Measurements from ENCODE around the gene RAP1GAP. TPM values are rescaled to one million over a fixed set of nuclear protein-coding genes. Genes with fewer than 3 reads are reported as not detected.

The RAP1GAP gene
- 5.2 and 8.4 TPM in 2 replicates for total RNA-seq (2014; rRNA removed; shearing (Covaris generic))

GRCh38 chr1:21669258-21670058 lies at the start of gene RAP1GAP:
TSS of gene RAP1GAP (minus strand) at chr1:21669357. CDS start at chr1:21620032, 49,325 bp downstream.
- Histone ChIP-seq H3K4me1 (peaks cover 23% of the 10 kb centered on the region), H3K9me3 (replicated peaks) (no peaks in the 10 kb centered on the region), H3K27ac (no peak within 1 kb of the TSS), H3K27me3 (no peaks in the 10 kb centered on the region), H3K4me3 (peak within 1 kb of the TSS; percentile 60), H3K36me3 (no peaks in the 10 kb centered on the region)
- DNase-seq: no peak

DNA sequence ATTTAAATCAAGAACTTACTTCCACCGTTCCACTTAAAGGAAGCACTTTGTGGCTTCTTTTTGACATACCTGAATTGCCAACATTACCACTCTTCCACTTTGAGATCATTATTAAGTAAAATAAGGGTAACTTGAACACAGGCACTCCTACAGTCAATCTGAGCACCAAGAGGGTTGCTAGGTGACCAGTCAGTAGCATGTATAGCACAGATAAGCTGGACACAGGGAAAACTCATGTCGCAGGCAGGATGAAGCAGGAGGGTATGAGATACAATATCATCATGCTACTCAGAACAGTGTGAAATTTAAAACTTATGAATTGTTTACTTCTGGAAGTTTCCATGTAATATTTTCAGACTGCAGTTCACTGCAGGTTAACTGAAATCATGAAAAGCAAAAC lies 47.0 kb upstream of the RAP1GAP start:
- Histone ChIP-seq H3K4me1 (no peaks in the 10 kb centered on the region), H3K27me3 (no peaks in the 10 kb centered on the region), H3K9me3 (replicated peaks) (no peaks in the 10 kb centered on the region), H3K4me3 (no peak overlapping the region), H3K36me3 (peaks cover 57% of the 10 kb centered on the region), H3K27ac (no peak overlapping the region)
- no peak for DNase-seq

- Histone ChIP-seq H3K4me1 (peaks cover 45% of the 10 kb centered on the region), H3K27ac (peak overlapping the region; percentile 0; the same call in 1 of the 2 replicates), H3K27me3 (no peaks in the 10 kb centered on the region), H3K36me3 (peaks cover 33% of the 10 kb centered on the region), H3K9me3 (replicated peaks) (no peaks in the 10 kb centered on the region), H3K4me3 (no peak overlapping the region)
- peak in 1 of 2 experiments; percentile 45 for DNase-seq
Measured at GRCh38 chr1:21707891-21708290, 38.7 kb upstream of the RAP1GAP start.

DNA sequence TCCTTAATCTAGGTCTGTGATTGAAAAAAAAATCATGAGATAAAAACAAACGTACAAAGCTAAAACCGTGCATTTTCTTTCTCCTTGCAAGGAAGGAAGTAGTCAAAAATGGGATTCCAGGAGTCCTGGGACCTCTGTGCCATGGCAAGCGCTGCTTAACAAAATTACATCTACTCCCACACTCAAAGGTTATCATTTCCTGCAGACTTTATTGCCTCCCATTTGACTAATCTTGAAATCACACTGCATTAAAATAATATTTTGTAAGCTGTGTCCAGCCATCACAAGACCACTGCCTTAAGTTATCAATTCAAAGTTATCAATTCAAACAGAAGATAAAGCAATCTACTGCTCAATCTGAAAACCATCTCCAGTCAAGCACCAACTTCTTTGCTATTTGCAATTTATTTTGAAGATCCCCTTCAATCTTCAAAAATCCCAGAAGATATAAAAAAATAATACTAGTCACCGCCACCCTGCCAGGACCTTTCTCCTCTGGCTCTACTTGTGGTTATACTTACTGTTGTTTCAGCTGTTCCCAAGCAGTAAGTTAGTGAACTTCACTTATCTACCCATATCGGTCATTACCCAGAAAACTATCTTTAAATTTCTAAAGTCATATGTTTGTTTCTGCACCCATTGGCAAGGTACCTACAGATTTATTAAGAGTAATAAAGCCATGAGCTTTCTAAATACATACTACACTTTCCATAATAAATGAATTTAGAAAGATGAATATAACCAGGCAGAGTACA lies 38.1 kb upstream of the RAP1GAP start:
- H3K27me3 ChIP-seq: no peaks in the 10 kb centered on the region
- H3K36me3 ChIP-seq: peaks cover 37% of the 10 kb centered on the region
- peak overlapping the region; percentile 67 for H3K27ac ChIP-seq
- H3K4me3 ChIP-seq: no peak overlapping the region
- H3K4me1 ChIP-seq: peaks cover 45% of the 10 kb centered on the region
- peak; percentile 45 to 80 for DNase-seq
- H3K9me3 ChIP-seq (replicated peaks): no peaks in the 10 kb centered on the region

DNA sequence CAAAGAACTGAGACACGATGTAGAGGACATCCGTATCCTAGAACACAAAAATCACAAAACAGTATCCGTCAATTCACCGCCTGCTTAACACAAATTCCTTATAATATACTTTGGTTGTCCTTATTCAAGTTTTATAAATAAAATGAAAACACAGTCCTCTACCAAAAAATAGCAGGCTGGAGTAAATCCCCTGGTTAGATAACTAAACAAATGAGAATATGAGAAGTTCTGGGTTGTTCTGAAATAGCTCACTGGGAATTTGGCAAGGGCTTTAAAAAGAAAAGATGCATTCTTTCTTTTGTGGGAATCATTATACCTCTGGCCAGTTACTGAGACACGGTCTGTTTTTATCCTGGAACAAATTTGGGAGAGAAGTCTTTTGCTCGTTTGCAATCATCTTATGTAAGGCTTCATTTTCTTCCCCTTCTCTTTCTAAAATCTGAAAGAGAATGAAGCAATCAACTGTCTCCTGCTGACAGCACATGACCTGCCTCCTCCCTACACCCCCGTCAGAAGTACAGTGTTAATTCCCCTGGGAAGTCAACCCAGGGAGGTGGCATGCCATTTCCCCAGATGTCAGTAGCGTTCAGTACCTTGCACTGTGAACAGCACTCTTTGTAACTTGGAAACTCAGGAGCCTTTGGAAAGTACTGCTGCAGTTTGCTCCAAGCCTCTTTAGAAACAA lies 37.1 kb upstream of the RAP1GAP start:
- Histone ChIP-seq H3K9me3 (replicated peaks) (no peaks in the 10 kb centered on the region), H3K27me3 (no peaks in the 10 kb centered on the region), H3K27ac (peak overlapping the region; percentile 67), H3K4me3 (no peak overlapping the region), H3K36me3 (peaks cover 38% of the 10 kb centered on the region), H3K4me1 (peaks cover 45% of the 10 kb centered on the region)
- DNase-seq: peak; percentile 76 to 88

- no peaks in the 10 kb centered on the region for H3K27me3 ChIP-seq
- H3K4me3 ChIP-seq: no peak overlapping the region
- peaks cover 41% of the 10 kb centered on the region for H3K36me3 ChIP-seq
- H3K9me3 ChIP-seq (replicated peaks): no peaks in the 10 kb centered on the region
- H3K4me1 ChIP-seq: peaks cover 45% of the 10 kb centered on the region
- DNase-seq: peak; percentile 52 to 78
- H3K27ac ChIP-seq: peak overlapping the region; percentile 67
Measured at GRCh38 chr1:21705303-21705980, 36.3 kb upstream of the RAP1GAP start.

DNA sequence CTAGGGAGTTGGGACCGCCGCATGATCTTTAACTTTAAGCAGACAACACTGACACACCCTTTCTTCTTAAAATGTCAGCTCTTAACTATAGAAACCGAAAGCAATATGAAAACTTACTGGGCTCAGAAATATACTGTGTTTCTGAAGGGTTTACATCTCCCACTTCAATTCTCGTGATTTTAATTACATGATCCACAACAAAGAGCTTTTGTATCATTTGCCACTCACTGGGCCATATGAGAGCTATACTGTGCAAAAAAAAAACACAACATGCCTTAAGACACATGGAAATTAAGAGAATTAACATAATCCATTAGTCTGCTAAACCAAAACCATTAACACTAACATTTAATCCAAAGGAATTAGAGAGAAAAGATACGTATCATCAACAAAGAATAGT lies 35.0 kb upstream of the RAP1GAP start:
- Histone ChIP-seq H3K4me3 (no peak overlapping the region), H3K27ac (no peak overlapping the region; the same call in 1 of the 2 replicates), H3K9me3 (replicated peaks) (no peaks in the 10 kb centered on the region), H3K27me3 (no peaks in the 10 kb centered on the region), H3K4me1 (peaks cover 45% of the 10 kb centered on the region), H3K36me3 (peaks cover 46% of the 10 kb centered on the region)
- no peak for DNase-seq

- H3K36me3 ChIP-seq: peaks cover 46% of the 10 kb centered on the region
- H3K4me3 ChIP-seq: no peak overlapping the region
- H3K9me3 ChIP-seq (replicated peaks): no peaks in the 10 kb centered on the region
- peak; percentile 21 to 67 for DNase-seq
- peaks cover 50% of the 10 kb centered on the region for H3K4me1 ChIP-seq
- H3K27ac ChIP-seq: no peak overlapping the region
- H3K27me3 ChIP-seq: no peaks in the 10 kb centered on the region
Measured at GRCh38 chr1:21703318-21703963, 34.3 kb upstream of the RAP1GAP start.

- DNase-seq: no peak
- Histone ChIP-seq H3K27ac (no peak overlapping the region), H3K9me3 (replicated peaks) (no peaks in the 10 kb centered on the region), H3K4me1 (peaks cover 51% of the 10 kb centered on the region), H3K4me3 (no peak overlapping the region), H3K36me3 (peaks cover 49% of the 10 kb centered on the region), H3K27me3 (no peaks in the 10 kb centered on the region)
Measured at GRCh38 chr1:21702780-21703179, 33.6 kb upstream of the RAP1GAP start.

DNA sequence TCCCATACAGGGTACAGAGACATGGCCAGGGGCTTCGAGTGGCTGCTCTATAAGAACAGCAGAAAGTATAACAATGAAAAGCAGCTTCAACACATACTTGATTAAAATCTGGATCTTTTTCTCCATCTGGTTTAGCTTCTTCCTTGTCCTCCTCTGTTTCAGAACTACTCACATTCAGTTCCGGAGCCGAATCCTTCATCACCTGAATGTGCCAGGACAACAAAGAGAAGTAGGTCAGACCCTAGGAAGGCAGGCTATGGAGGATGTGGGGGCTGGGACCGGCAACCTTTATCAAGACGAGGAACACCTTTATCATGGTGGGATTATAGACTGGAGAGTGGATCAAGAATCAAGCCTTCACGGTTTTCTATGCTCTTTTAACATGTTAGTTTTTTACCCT lies 32.2 kb upstream of the RAP1GAP start:
- DNase-seq: no peak
- Histone ChIP-seq H3K36me3 (peaks cover 49% of the 10 kb centered on the region), H3K27ac (no peak overlapping the region), H3K4me3 (no peak overlapping the region), H3K4me1 (peaks cover 42% of the 10 kb centered on the region), H3K27me3 (no peaks in the 10 kb centered on the region), H3K9me3 (replicated peaks) (no peaks in the 10 kb centered on the region)

DNA sequence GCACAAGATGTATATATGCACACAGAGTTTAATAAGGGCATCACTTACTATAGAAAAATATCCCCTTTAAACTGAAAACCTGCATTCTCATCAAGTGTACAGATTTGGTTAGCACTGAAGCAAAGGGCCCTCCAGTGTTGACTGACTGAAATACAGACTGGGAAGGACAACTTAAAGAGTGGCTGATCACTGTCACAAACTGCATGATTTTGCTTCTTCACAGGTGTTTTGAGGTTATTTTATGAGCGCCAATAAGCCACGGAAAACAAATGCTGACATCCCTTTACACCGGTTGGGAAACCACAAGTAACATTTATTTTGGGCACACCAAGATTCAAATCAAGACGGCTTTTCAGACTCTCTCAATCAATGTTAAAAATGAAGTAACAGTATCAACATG lies 30.9 kb upstream of the RAP1GAP start:
- no peaks in the 10 kb centered on the region for H3K27me3 ChIP-seq
- no peak overlapping the region for H3K27ac ChIP-seq
- no peak overlapping the region for H3K4me3 ChIP-seq
- no peaks in the 10 kb centered on the region for H3K9me3 ChIP-seq (replicated peaks)
- H3K4me1 ChIP-seq: peaks cover 39% of the 10 kb centered on the region
- DNase-seq: peak in 1 of 2 experiments; percentile 28
- peaks cover 49% of the 10 kb centered on the region for H3K36me3 ChIP-seq

GRCh38 chr1:21696931-21697330 lies 27.8 kb upstream of the RAP1GAP start:
- peaks cover 50% of the 10 kb centered on the region for H3K36me3 ChIP-seq

DNA sequence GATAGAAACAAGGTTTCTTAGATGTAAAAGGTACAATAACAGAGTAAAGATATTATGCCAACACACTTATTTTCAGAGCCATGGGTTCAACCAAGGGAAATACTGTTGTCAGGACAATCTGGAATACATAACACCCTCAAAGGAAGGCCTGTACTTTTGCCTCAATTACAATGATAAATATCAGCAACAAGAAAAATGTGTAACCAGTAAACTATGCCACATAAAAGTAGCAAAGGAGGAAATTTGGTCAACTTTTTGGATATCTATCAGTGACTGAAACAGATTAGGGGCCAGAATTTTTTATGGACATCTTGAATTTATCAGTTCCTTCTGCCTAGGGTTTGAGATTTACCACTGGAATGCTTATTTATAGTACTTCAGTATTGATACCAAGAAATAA lies 24.6 kb upstream of the RAP1GAP start:
- H3K36me3 ChIP-seq: peaks cover 52% of the 10 kb centered on the region
- no peaks in the 10 kb centered on the region for H3K27me3 ChIP-seq
- H3K9me3 ChIP-seq (replicated peaks): no peaks in the 10 kb centered on the region
- no peak for DNase-seq
- no peak overlapping the region for H3K4me3 ChIP-seq
- no peak overlapping the region for H3K27ac ChIP-seq
- peaks cover 33% of the 10 kb centered on the region for H3K4me1 ChIP-seq

More at GRCh38 chr1:21696931-21697330, 27.8 kb upstream of the RAP1GAP start:
- Histone ChIP-seq H3K4me1 (peaks cover 31% of the 10 kb centered on the region), H3K27ac (peak overlapping the region; percentile 97), H3K4me3 (no peak overlapping the region), H3K27me3 (no peaks in the 10 kb centered on the region), H3K9me3 (replicated peaks) (no peaks in the 10 kb centered on the region)
- DNase-seq: peak; percentile 93 to 99

DNA sequence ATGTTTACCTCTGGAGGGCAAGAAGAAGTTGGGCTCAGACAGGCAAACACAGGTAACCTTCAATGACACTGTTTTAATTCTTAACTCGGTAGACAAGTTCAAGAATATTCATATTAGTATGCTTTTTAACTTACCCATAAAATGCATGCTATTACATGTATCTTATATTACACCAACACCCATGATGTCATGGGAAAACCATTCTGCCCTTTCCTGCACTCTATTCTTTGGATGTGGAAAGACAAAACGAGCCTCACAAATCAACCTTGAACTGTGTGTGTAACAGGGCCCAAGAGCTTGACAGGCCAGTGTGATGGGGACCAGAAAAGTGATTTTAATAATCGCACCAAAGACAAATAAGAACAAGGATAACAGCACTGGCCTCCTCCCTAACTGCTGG lies 22.6 kb upstream of the RAP1GAP start:
- peaks cover 62% of the 10 kb centered on the region for H3K36me3 ChIP-seq
- no peak overlapping the region for H3K4me3 ChIP-seq
- peaks cover 21% of the 10 kb centered on the region for H3K4me1 ChIP-seq
- no peak overlapping the region for H3K27ac ChIP-seq
- H3K9me3 ChIP-seq (replicated peaks): no peaks in the 10 kb centered on the region
- no peaks in the 10 kb centered on the region for H3K27me3 ChIP-seq
- DNase-seq: no peak
